ENCODE results near the gene HPCAL1.

DNA sequence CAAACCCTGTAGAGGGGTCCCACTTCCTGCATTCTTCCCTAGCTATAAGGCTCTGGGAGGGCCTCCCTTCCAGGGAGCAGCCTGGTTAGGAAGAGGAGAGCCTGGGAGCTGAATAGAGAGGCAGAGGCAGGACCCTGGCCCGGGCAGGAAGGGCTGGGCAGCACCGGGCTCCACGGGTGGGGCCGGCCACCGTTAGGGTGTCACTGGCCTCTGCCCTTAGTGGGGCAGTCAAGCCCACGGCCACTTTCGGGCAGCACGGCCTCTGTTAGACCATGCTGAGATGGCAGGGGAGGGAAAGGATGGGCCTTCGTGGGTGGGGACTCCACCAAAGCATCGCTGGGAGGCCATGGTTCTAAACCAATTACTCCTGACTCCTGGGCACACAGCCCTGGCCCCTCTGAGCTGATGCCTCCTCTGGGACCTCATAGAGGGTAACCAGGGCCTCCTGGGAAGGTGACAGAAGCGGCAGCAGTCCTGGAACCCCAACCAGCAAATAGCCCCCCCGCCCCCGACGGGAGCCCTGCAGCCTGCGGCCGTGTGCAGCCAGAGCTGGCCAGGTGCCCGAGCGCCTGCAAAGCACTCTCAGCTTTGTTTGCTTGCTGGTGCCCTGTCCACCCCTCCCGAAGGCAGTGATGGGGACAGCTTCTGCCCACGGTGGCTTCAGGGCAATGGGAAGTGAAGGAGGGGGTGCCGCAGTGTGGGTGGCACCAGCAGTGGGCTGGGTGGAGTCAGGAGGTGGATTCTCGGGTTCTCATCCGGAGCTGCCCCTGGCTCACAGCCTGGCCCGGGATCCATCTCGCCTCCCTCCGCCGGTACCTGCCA, 16.3 kb upstream of the HPCAL1 start:
- no peak for TF ChIP-seq SREBF2 (IDR thresholded peaks at IDR 0.05; ENCODE audit: low read length)
- TF ChIP-seq, protein P1, sequence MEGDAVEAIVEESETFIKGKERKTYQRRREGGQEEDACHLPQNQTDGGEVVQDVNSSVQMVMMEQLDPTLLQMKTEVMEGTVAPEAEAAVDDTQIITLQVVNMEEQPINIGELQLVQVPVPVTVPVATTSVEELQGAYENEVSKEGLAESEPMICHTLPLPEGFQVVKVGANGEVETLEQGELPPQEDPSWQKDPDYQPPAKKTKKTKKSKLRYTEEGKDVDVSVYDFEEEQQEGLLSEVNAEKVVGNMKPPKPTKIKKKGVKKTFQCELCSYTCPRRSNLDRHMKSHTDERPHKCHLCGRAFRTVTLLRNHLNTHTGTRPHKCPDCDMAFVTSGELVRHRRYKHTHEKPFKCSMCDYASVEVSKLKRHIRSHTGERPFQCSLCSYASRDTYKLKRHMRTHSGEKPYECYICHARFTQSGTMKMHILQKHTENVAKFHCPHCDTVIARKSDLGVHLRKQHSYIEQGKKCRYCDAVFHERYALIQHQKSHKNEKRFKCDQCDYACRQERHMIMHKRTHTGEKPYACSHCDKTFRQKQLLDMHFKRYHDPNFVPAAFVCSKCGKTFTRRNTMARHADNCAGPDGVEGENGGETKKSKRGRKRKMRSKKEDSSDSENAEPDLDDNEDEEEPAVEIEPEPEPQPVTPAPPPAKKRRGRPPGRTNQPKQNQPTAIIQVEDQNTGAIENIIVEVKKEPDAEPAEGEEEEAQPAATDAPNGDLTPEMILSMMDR (IDR thresholded peaks at IDR 0.05 in 2 of 3, conservative IDR thresholded peaks at IDR 0.05 in 1 of 3; ENCODE audit: control insufficient read depth in 2 of 3, extremely low read depth in 1 of 3, insufficient read depth in 1 of 3, low read depth in 3 of 3, low read length in 3 of 3), result no peak
- TF ChIP-seq STAT3 (IDR thresholded peaks at IDR 0.05; ENCODE audit: low read depth, low read length), result no peak
- no peak for TF ChIP-seq BCLAF1 (IDR thresholded peaks at IDR 0.05)
- no peak for TF ChIP-seq KAT2A (conservative IDR thresholded peaks at IDR 0.05; ENCODE audit: control insufficient read depth, low read depth, low read length)
- TF ChIP-seq HDAC2 (IDR thresholded peaks at IDR 0.05), result no peak
- TF ChIP-seq CBX5 (IDR thresholded peaks at IDR 0.05; ENCODE audit: low read depth), result no peak
- no peak for TF ChIP-seq CREM (IDR thresholded peaks at IDR 0.05; ENCODE audit: low read depth)
